Muscle layer of duodenum (tissue), 2 donors: ENCODE measurements around the gene ZBTB17.

Source experiments
- H3K27ac ChIP-seq: one replicate; pipeline ENCODE4 v1.7.0; 2013; ENCODE audit warnings: mild to moderate bottlenecking, low read length
- H3K27me3 ChIP-seq: one replicate; pipeline ENCODE4 v1.7.0; 2013; ENCODE audit warnings: low read depth, mild to moderate bottlenecking, control low read depth, low read length
- H3K36me3 ChIP-seq, 2 donors: one replicate each; pipeline ENCODE4 v1.7.0; 2013; ENCODE audit warnings: low read length in 2 of 2, control low read depth in 1 of 2, mild to moderate bottlenecking in 1 of 2; ENCODE audit not compliant: insufficient read depth in 2 of 2, control insufficient read depth in 1 of 2
- H3K4me1 ChIP-seq, 2 donors: one replicate each; pipeline ENCODE4 v1.7.0; 2013; ENCODE audit warnings: low read length in 2 of 2, mild to moderate bottlenecking in 2 of 2, control low read depth in 1 of 2, moderate library complexity in 1 of 2; ENCODE audit not compliant: insufficient read depth in 2 of 2, control insufficient read depth in 1 of 2
- H3K4me3 ChIP-seq, 2 donors: one replicate each; pipeline ENCODE4 v1.7.0; 2013; ENCODE audit warnings: low read length in 2 of 2, low read depth in 1 of 2, mild to moderate bottlenecking in 1 of 2
- H3K9me3 ChIP-seq, 2 donors: one replicate each; pipeline ENCODE4 v1.7.0; 2013; ENCODE audit warnings: low read length in 2 of 2, control low read depth in 1 of 2, mild to moderate bottlenecking in 1 of 2; ENCODE audit not compliant: control insufficient read depth in 1 of 2
- donor health status: healthy.

ZBTB17 gene

GRCh38 chr1:15943328-15943991 is 32.4 kb downstream of the ZBTB17 start:
- no peaks in the 10 kb centered on the region for H3K27me3 ChIP-seq
- H3K9me3 ChIP-seq, result no peaks in the 10 kb centered on the region
- no peak overlapping the region for H3K27ac ChIP-seq
- H3K36me3 ChIP-seq, result peaks cover 65 to 84% of the 10 kb centered on the region in 2 donors
- H3K4me3 ChIP-seq, result no peak overlapping the region
- H3K4me1 ChIP-seq, result peaks cover 9 to 17% of the 10 kb centered on the region in 2 donors

GRCh38 chr1:15942661-15943327 is 33.1 kb downstream of the ZBTB17 start:
- Histone ChIP-seq H3K36me3 (peaks cover 62 to 84% of the 10 kb centered on the region in 2 donors), H3K4me1 (peaks cover 6 to 13% of the 10 kb centered on the region in 2 donors), H3K4me3 (no peak overlapping the region), H3K27ac (no peak overlapping the region), H3K27me3 (no peaks in the 10 kb centered on the region), H3K9me3 (no peaks in the 10 kb centered on the region)

GRCh38 chr1:15941899-15942660 is 33.8 kb downstream of the ZBTB17 start:
- Histone ChIP-seq H3K4me1 (peaks cover 6 to 13% of the 10 kb centered on the region in 2 donors), H3K4me3 (no peak overlapping the region), H3K36me3 (peaks cover 59 to 84% of the 10 kb centered on the region in 2 donors), H3K9me3 (no peaks in the 10 kb centered on the region), H3K27ac (no peak overlapping the region), H3K27me3 (no peaks in the 10 kb centered on the region)

GRCh38 chr1:15941044-15941840 is 34.7 kb downstream of the ZBTB17 start:
- H3K36me3 ChIP-seq, result peaks cover 58 to 76% of the 10 kb centered on the region in 2 donors
- H3K4me3 ChIP-seq, result no peak overlapping the region
- no peak overlapping the region for H3K27ac ChIP-seq
- peaks cover 6 to 13% of the 10 kb centered on the region in 2 donors for H3K4me1 ChIP-seq
- no peaks in the 10 kb centered on the region for H3K9me3 ChIP-seq
- H3K27me3 ChIP-seq, result no peaks in the 10 kb centered on the region

GRCh38 chr1:15940110-15941043 is 35.5 kb downstream of the ZBTB17 start:
- Histone ChIP-seq H3K36me3 (peaks cover 59 to 74% of the 10 kb centered on the region in 2 donors), H3K4me1 (peaks cover 6 to 13% of the 10 kb centered on the region in 2 donors), H3K4me3 (no peak overlapping the region), H3K27me3 (no peaks in the 10 kb centered on the region), H3K9me3 (no peaks in the 10 kb centered on the region), H3K27ac (no peak overlapping the region)

GRCh38 chr1:15939181-15940109 is 36.5 kb downstream of the ZBTB17 start:
- Histone ChIP-seq H3K27ac (peak overlapping the region; percentile 5), H3K27me3 (no peaks in the 10 kb centered on the region), H3K36me3 (peaks cover 65 to 74% of the 10 kb centered on the region in 2 donors), H3K4me1 (peaks cover 6 to 13% of the 10 kb centered on the region in 2 donors), H3K4me3 (no peak overlapping the region), H3K9me3 (no peaks in the 10 kb centered on the region)

- Histone ChIP-seq H3K36me3 (peaks cover 72 to 74% of the 10 kb centered on the region in 2 donors), H3K27ac (no peak overlapping the region), H3K4me1 (peaks cover 6 to 13% of the 10 kb centered on the region in 2 donors), H3K4me3 (no peak overlapping the region), H3K9me3 (no peaks in the 10 kb centered on the region), H3K27me3 (no peaks in the 10 kb centered on the region)
Measured at GRCh38 chr1:15938628-15939161, 37.2 kb downstream of the ZBTB17 start.

- Histone ChIP-seq H3K9me3 (no peaks in the 10 kb centered on the region), H3K4me1 (peaks cover 6 to 13% of the 10 kb centered on the region in 2 donors), H3K27ac (no peak overlapping the region), H3K27me3 (no peaks in the 10 kb centered on the region), H3K36me3 (peaks cover 74% of the 10 kb centered on the region in 2 donors), H3K4me3 (no peak overlapping the region)
Measured at GRCh38 chr1:15937706-15938168, 38.2 kb downstream of the ZBTB17 start.

- no peaks in the 10 kb centered on the region for H3K27me3 ChIP-seq
- H3K36me3 ChIP-seq, result peaks cover 72 to 74% of the 10 kb centered on the region in 2 donors
Measured at GRCh38 chr1:15937146-15937545, 38.8 kb downstream of the ZBTB17 start.

More at GRCh38 chr1:15937146-15937545, 38.8 kb downstream of the ZBTB17 start:
- H3K4me1 ChIP-seq, result peaks cover 6 to 13% of the 10 kb centered on the region in 2 donors
- no peaks in the 10 kb centered on the region for H3K9me3 ChIP-seq
- H3K4me3 ChIP-seq, result no peak overlapping the region
- H3K27ac ChIP-seq, result no peak overlapping the region
